ENCODE data around the gene ELAC2. TPM values are rescaled to one million over a fixed set of nuclear protein-coding genes. Genes with fewer than 3 reads are reported as not detected.

ELAC2 gene
- 52.0 and 58.2 TPM in 2 replicates for total RNA-seq

DNA sequence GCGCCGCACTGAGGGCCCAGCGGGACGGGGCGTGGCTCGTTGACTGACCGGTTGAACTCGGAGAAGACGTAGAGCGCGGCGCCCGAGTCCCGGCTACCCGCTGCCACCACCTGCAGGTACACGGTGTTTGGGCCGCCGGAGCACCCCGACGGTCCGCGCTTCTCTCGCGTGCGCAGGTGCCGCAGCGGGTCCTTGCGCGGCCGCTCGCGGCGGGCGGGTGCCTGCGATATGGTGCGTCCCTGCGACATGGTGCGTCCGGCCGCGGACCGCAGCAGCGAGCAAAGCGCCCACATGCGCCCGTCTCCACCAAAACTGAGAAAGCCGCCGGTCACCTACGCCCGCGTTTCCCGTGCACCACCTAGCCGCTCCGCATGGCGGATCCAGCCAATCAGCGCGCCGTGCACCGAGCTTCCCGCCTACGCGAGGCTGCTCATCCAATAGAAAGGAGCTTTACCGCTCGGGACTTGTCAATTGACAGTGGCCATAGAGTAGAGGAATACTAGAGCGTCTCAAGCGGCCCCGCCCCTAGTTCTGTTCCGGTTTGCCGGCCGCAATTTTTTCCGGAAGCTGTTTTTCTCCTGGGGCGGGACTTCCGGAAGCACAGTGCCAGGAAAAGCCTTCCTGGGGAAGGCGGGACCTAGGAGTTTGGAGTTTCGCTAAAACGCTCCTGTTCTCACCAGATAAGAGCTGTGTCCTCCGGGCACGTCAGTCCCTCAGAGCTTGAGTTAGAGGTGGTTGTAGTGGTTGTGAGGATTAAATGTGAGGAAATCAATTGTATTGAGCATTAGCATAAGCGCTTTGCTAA, at the start of gene ELAC2:
Gene ELAC2, minus strand, starts transcription at position 373 of the 805 bp plus-strand sequence. Its CDS starts 80 bp downstream, at position 293.

Other genes with a start within 250 kb of the ELAC2 start
- gene ARHGAP44, start 228.5 kb downstream of the ELAC2 start, total RNA-seq: 0.95 and 1.0 TPM in 2 replicates

All from bronchial smooth muscle cell (primary cell).